H1 (cell line): Measurements from ENCODE around the gene PPM1F. TPM values are rescaled to one million over a fixed set of nuclear protein-coding genes. Genes with fewer than 3 reads are reported as not detected.

Source experiments
- NANOG ChIP-seq: IDR thresholded peaks from 2 replicates; pipeline ENCODE4 v1.6.1; 2011; ENCODE audit warnings: low read length, low read depth, mild to moderate bottlenecking, inconsistent platforms; ENCODE audit not compliant: insufficient read depth, poor library complexity, severe bottlenecking
- RNF2 ChIP-seq: fragments of 200-900, 300-1000 bp; sonication (generic); IDR thresholded peaks from 2 replicates; pipeline ENCODE4 v1.7.1; 2016; ENCODE audit warnings: borderline replicate concordance, low read depth, mild to moderate bottlenecking, antibody characterized with exemption, low read length; ENCODE audit not compliant: poor library complexity, severe bottlenecking; ENCODE audit errors: missing control alignments
- YY1 ChIP-seq: IDR thresholded peaks from 2 replicates; pipeline ENCODE4 v1.6.1; 2011; ENCODE audit warnings: low read depth, mild to moderate bottlenecking, low read length
- polyA plus RNA-seq, 7 experiments: library from polyadenylated mRNA; depleted of rRNA in 3 of 7; stranded (reverse) in 5 of 7; unstranded in 2 of 7; fragments of >200 nt in 5 of 7; fragments of 200-250 nt in 2 of 7; gene quantifications; 1 replicate in 5 of 7; 2 replicates in 1 of 7; 4 replicates in 1 of 7; pipeline versions ENCODE4 v1.2.1 to v1.2.3, GENCODE V29; 2011 to 2013; ENCODE audit warnings: missing spikeins in 2 of 7, mixed read lengths in 2 of 7
- total RNA-seq: library from RNA; stranded (reverse); fragmentation: NEBNext Ultra II Directional; extraction: Animal tissue kit (Norgen Biotek cat#: 25700); gene quantifications from 2 replicates; pipeline ENCODE4 v1.2.1, GENCODE V29; 2021
- TF ChIP-seq, protein P1 (sequence below): IDR thresholded peaks from 2 replicates; pipeline ENCODE4 v1.6.1; 2011; ENCODE audit warnings: low read length, improper control_type of control experiment
- TF ChIP-seq, protein P2 (sequence below): IDR thresholded peaks from 2 replicates; pipeline ENCODE4 v1.6.1; 2012; ENCODE audit warnings: low read length, inconsistent platforms

PPM1F gene
- total and polyA plus RNA-seq, 2 of the 8 experiments (the other 6 are each of a cell fraction or from before 2014, with no cell fraction given): 12.4 to 22.8 TPM

DNA sequence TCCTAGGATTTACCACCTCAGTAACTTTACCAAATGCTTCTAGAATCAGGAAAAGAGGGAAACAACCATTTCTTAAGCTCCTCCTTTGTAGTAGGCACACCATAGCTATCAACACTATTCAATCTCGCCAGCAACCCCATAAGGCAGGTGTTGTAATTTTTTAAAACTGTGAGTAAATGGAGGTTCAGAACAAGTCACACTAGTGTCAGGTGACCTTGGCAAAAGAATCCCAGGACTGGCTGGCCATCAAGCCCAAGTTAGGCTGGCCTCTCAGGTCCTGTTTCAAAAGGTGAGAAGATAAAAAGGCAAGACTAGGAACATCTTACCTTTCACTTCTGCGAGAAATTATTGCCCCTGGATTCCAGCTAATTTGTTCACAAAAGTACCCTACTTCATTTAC is 29.2 kb upstream of the PPM1F start (continued):
- TF ChIP-seq, protein P1, sequence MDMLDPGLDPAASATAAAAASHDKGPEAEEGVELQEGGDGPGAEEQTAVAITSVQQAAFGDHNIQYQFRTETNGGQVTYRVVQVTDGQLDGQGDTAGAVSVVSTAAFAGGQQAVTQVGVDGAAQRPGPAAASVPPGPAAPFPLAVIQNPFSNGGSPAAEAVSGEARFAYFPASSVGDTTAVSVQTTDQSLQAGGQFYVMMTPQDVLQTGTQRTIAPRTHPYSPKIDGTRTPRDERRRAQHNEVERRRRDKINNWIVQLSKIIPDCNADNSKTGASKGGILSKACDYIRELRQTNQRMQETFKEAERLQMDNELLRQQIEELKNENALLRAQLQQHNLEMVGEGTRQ: no peak
- TF ChIP-seq NANOG (no peak), RNF2 (no peak), YY1 (no peak)
- TF ChIP-seq, protein P2, sequence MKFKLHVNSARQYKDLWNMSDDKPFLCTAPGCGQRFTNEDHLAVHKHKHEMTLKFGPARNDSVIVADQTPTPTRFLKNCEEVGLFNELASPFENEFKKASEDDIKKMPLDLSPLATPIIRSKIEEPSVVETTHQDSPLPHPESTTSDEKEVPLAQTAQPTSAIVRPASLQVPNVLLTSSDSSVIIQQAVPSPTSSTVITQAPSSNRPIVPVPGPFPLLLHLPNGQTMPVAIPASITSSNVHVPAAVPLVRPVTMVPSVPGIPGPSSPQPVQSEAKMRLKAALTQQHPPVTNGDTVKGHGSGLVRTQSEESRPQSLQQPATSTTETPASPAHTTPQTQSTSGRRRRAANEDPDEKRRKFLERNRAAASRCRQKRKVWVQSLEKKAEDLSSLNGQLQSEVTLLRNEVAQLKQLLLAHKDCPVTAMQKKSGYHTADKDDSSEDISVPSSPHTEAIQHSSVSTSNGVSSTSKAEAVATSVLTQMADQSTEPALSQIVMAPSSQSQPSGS: no peak
